ENCODE data around the gene TSHZ2. TPM values are rescaled to one million over a fixed set of nuclear protein-coding genes. Genes with fewer than 3 reads are reported as not detected.

The TSHZ2 gene
- total and polyA plus RNA-seq, 2 experiments from 2014 or later, result 1.1 to 5.2 TPM

DNA sequence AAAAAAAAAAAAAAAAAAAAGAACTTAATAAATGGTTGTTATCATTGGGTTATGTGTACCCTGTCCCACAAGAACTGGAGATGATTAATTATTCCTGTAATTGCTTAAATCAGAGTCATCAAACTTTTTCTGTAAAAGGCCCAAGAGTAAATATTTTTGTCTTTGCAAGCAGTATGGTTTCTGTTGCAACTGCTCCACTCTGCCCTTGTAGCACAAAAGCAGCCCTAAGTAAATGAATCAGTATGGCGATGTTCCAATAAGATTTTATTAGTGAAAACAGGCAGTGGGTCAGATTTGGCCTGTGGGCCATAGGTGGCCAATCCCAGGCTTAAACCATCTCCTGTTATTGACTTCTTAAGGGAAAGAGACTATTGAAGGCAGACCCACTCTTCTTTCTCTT, 252.7 kb downstream of the TSHZ2 start:
- no peak overlapping the region for H3K4me2 ChIP-seq
- no peak overlapping the region for H2AFZ ChIP-seq
- no peaks in the 10 kb centered on the region for H3K9me2 ChIP-seq (replicated peaks; ENCODE audit: insufficient read depth)
- no peaks in the 10 kb centered on the region for H3K79me2 ChIP-seq
- TF ChIP-seq, protein P1, sequence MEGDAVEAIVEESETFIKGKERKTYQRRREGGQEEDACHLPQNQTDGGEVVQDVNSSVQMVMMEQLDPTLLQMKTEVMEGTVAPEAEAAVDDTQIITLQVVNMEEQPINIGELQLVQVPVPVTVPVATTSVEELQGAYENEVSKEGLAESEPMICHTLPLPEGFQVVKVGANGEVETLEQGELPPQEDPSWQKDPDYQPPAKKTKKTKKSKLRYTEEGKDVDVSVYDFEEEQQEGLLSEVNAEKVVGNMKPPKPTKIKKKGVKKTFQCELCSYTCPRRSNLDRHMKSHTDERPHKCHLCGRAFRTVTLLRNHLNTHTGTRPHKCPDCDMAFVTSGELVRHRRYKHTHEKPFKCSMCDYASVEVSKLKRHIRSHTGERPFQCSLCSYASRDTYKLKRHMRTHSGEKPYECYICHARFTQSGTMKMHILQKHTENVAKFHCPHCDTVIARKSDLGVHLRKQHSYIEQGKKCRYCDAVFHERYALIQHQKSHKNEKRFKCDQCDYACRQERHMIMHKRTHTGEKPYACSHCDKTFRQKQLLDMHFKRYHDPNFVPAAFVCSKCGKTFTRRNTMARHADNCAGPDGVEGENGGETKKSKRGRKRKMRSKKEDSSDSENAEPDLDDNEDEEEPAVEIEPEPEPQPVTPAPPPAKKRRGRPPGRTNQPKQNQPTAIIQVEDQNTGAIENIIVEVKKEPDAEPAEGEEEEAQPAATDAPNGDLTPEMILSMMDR (IDR thresholded peaks at IDR 0.05; ENCODE audit: poor library complexity), result no peak
- TF ChIP-seq EZH2 (IDR thresholded peaks at IDR 0.05; ENCODE audit: borderline replicate concordance), result no peak
- TF ChIP-seq EZH2phosphoT487 (IDR thresholded peaks at IDR 0.05; ENCODE audit: low read depth, severe bottlenecking, unreplicated experiment), result no peak
- H3K9me3 ChIP-seq (ENCODE audit: low read depth), result no peaks in the 10 kb centered on the region
- no peak for DNase-seq (ENCODE audit: low spot score)
- WGBS (ENCODE audit: low lambda C conversion rate, missing lambda C conversion rate), result 100% methylated on average over 1 of the region's 1 CpG
- no peak overlapping the region for H3K27ac ChIP-seq
- no peaks in the 10 kb centered on the region for H3K36me3 ChIP-seq (replicated peaks; ENCODE audit: insufficient read depth, low read depth)
- H4K20me1 ChIP-seq (ENCODE audit: insufficient read depth, poor library complexity, severe bottlenecking), result no peaks in the 10 kb centered on the region
- no peaks in the 10 kb centered on the region for H3K27me3 ChIP-seq
- H3K4me1 ChIP-seq (ENCODE audit: insufficient read depth), result peaks cover 7% of the 10 kb centered on the region
- no peak overlapping the region for H3K4me3 ChIP-seq

DNA sequence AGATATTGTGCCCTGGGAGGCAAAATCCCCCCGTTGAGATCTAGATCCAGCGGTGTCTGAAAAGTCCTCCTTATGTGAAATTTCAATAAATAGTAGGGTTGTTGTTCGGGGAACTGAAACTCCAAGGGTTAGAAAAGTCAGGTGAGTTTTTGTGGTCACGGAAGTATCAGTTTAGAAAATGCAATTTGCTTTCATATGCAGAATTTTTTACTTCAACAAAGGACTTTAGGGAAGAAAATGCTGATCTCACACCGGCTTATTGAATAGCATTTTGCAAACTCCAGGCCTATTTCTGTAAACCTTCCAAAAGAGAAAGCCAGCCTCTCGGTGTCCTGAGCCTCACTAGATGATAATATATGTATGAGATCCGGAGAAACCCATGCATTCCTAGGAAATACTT, 254.7 kb downstream of the TSHZ2 start:
- Histone ChIP-seq H4K20me1 (ENCODE audit: insufficient read depth, poor library complexity, severe bottlenecking) (no peaks in the 10 kb centered on the region), H3K4me3 (no peak overlapping the region), H3K27ac (no peak overlapping the region), H3K9me3 (ENCODE audit: low read depth) (no peaks in the 10 kb centered on the region), H3K4me1 (ENCODE audit: insufficient read depth) (peaks cover 7% of the 10 kb centered on the region), H3K4me2 (no peak overlapping the region), H3K9me2 (replicated peaks; ENCODE audit: insufficient read depth) (no peaks in the 10 kb centered on the region), H3K27me3 (no peaks in the 10 kb centered on the region), H3K79me2 (no peaks in the 10 kb centered on the region), H3K36me3 (replicated peaks; ENCODE audit: insufficient read depth, low read depth) (no peaks in the 10 kb centered on the region), H2AFZ (no peak overlapping the region)
- no peak for DNase-seq (ENCODE audit: low spot score)
- WGBS (ENCODE audit: low lambda C conversion rate, missing lambda C conversion rate), result 68% methylated on average over 7 of the region's 7 CpGs
- no peak for TF ChIP-seq EZH2 (IDR thresholded peaks at IDR 0.05; ENCODE audit: borderline replicate concordance)
- TF ChIP-seq EZH2phosphoT487 (IDR thresholded peaks at IDR 0.05; ENCODE audit: low read depth, severe bottlenecking, unreplicated experiment), result no peak
- TF ChIP-seq, protein P1 (IDR thresholded peaks at IDR 0.05; ENCODE audit: poor library complexity), result no peak

DNA sequence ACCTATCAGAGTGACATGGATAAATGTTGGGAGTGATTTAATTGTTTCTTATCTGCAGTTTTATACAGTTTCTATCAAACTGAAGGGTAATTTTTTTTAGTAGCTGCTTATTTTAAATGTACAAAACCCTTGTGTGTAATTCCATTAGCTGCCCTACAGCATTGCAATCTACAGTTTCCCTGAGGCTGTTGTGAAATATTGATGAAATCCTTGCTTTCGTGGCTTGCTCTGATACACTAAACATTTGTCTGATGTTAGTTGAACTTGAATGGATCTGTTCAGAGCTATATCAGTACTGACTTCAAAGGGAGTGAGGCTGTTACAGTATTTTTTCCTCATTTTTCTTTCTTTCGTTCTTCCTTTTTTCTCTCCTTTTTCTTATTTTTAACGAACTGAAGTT, 255.4 kb downstream of the TSHZ2 start:
- Histone ChIP-seq H3K27me3 (no peaks in the 10 kb centered on the region), H3K9me3 (ENCODE audit: low read depth) (no peaks in the 10 kb centered on the region), H4K20me1 (ENCODE audit: insufficient read depth, poor library complexity, severe bottlenecking) (no peaks in the 10 kb centered on the region), H3K9me2 (replicated peaks; ENCODE audit: insufficient read depth) (no peaks in the 10 kb centered on the region), H3K4me2 (no peak overlapping the region), H3K4me3 (no peak overlapping the region), H3K27ac (peak overlapping the region; percentile 19), H3K4me1 (ENCODE audit: insufficient read depth) (peaks cover 7% of the 10 kb centered on the region), H3K36me3 (replicated peaks; ENCODE audit: insufficient read depth, low read depth) (no peaks in the 10 kb centered on the region), H3K79me2 (no peaks in the 10 kb centered on the region), H2AFZ (no peak overlapping the region)
- WGBS (ENCODE audit: low lambda C conversion rate, missing lambda C conversion rate), result 78% methylated on average over 3 of the region's 3 CpGs
- DNase-seq (ENCODE audit: low spot score), result no peak
- TF ChIP-seq EZH2 (IDR thresholded peaks at IDR 0.05; ENCODE audit: borderline replicate concordance), result no peak
- TF ChIP-seq EZH2phosphoT487 (IDR thresholded peaks at IDR 0.05; ENCODE audit: low read depth, severe bottlenecking, unreplicated experiment), result no peak
- TF ChIP-seq, protein P1 (IDR thresholded peaks at IDR 0.05; ENCODE audit: poor library complexity), result no peak

GRCh38 chr20:53231061-53231460, 258.9 kb downstream of the TSHZ2 start:
- Histone ChIP-seq H3K9me3 (ENCODE audit: low read depth) (no peaks in the 10 kb centered on the region), H3K4me1 (ENCODE audit: insufficient read depth) (peaks cover 7% of the 10 kb centered on the region), H2AFZ (no peak overlapping the region), H3K9me2 (replicated peaks; ENCODE audit: insufficient read depth) (no peaks in the 10 kb centered on the region), H3K27ac (no peak overlapping the region), H3K36me3 (replicated peaks; ENCODE audit: insufficient read depth, low read depth) (no peaks in the 10 kb centered on the region), H4K20me1 (ENCODE audit: insufficient read depth, poor library complexity, severe bottlenecking) (no peaks in the 10 kb centered on the region), H3K79me2 (no peaks in the 10 kb centered on the region), H3K4me2 (no peak overlapping the region), H3K27me3 (no peaks in the 10 kb centered on the region), H3K4me3 (no peak overlapping the region)
- 66% methylated on average over 3 of the region's 3 CpGs for WGBS (ENCODE audit: low lambda C conversion rate, missing lambda C conversion rate)
- TF ChIP-seq, protein P1 (IDR thresholded peaks at IDR 0.05; ENCODE audit: poor library complexity), result no peak
- TF ChIP-seq EZH2phosphoT487 (IDR thresholded peaks at IDR 0.05; ENCODE audit: low read depth, severe bottlenecking, unreplicated experiment) (no peak), EZH2 (IDR thresholded peaks at IDR 0.05; ENCODE audit: borderline replicate concordance) (no peak)
- no peak for DNase-seq (ENCODE audit: low spot score)
